SU-DHL-6 (cell line): Measurements from ENCODE around the gene MAP3K7CL.

Experiments
- H2AFZ ChIP-seq: fragments of 200-600 bp; sonication (generic); 2 replicates; pipeline ENCODE4 v1.6.1; 2014; ENCODE audit warnings: low read depth, mild to moderate bottlenecking, moderate library complexity, mixed read lengths, antibody characterized with exemption, low read length; ENCODE audit not compliant: severe bottlenecking
- H3F3A ChIP-seq: fragments of 200-600 bp; shearing (Covaris generic); 2 replicates; pipeline ENCODE4 v1.6.0; 2016; ENCODE audit warnings: antibody characterized with exemption, mild to moderate bottlenecking; ENCODE audit not compliant: insufficient read depth
- H3K27ac ChIP-seq: fragments of 200-600 bp; sonication (generic); 2 replicates; pipeline ENCODE4 v1.5.1; 2016; ENCODE audit warnings: low read depth, mild to moderate bottlenecking, low read length, moderate library complexity, mixed read lengths
- H3K27me3 ChIP-seq: fragments of 200-600 bp; sonication (generic), shearing (Covaris generic); 2 replicates; pipeline ENCODE4 v1.6.0; 2014; ENCODE audit warnings: mild to moderate bottlenecking, low read length
- H3K36me3 ChIP-seq: fragments of 200-600 bp; sonication (generic); 2 replicates; pipeline ENCODE4 v1.6.1; 2014; ENCODE audit warnings: mild to moderate bottlenecking, low read length, mixed read lengths
- H3K4me2 ChIP-seq: fragments of 300-600, 200-600 bp; shearing (Covaris generic), sonication (generic); 2 replicates; pipeline ENCODE4 v1.6.0; 2014; ENCODE audit warnings: low read length, low read depth, mild to moderate bottlenecking; ENCODE audit not compliant: poor library complexity, severe bottlenecking
- H3K4me3 ChIP-seq: fragments of 200-600 bp; sonication (generic); 2 replicates; pipeline ENCODE4 v1.5.1; 2014; ENCODE audit warnings: antibody characterized with exemption, low read length, mild to moderate bottlenecking, mixed read lengths; ENCODE audit not compliant: insufficient read depth, poor library complexity, severe bottlenecking
- H3K79me2 ChIP-seq: fragments of 200-600 bp; sonication (generic); 2 replicates; pipeline ENCODE4 v1.6.1; 2014; ENCODE audit warnings: mild to moderate bottlenecking, low read length, moderate library complexity; ENCODE audit not compliant: insufficient read depth
- H3K9ac ChIP-seq: fragments of 200-600 bp; sonication (generic); 2 replicates; pipeline ENCODE4 v1.7.0; 2014; ENCODE audit warnings: mild to moderate bottlenecking, low read length
- H3K9me2 ChIP-seq: fragments of 200-600 bp; sonication (generic); replicated peaks from 2 replicates; pipeline ENCODE4 v1.6.1; 2014; ENCODE audit warnings: low read length; ENCODE audit not compliant: insufficient read depth
- H3K9me3 ChIP-seq: fragments of 200-600 bp; sonication (generic); 2 replicates; pipeline ENCODE4 v1.6.1; 2014; ENCODE audit warnings: low read length, mixed read lengths; ENCODE audit not compliant: insufficient read depth
- H4K20me1 ChIP-seq: fragments of 200-600 bp; sonication (generic); 2 replicates; pipeline ENCODE4 v1.6.1; 2014; ENCODE audit warnings: low read depth, mild to moderate bottlenecking, antibody characterized with exemption, low read length, moderate library complexity, mixed read lengths
- CTCF ChIP-seq: fragments of 200-600 bp; sonication (generic); IDR thresholded peaks from one replicate; pipeline ENCODE4 v1.5.1; 2017; ENCODE audit warnings: antibody characterized with exemption, mild to moderate bottlenecking, low read length, moderate library complexity; ENCODE audit not compliant: insufficient read depth, poor library complexity, severe bottlenecking
- EZH2phosphoT487 ChIP-seq: fragments of 200-600 bp; sonication (generic), shearing (Covaris generic); conservative IDR thresholded peaks from 2 replicates; pipeline ENCODE4 v1.6.1; 2018; ENCODE audit warnings: mild to moderate bottlenecking, antibody characterized with exemption, low read length, moderate library complexity, mixed read lengths

The MAP3K7CL gene

GRCh38 chr21:29205009-29205408 lies 74.6 kb downstream of the MAP3K7CL start:
- Histone ChIP-seq H3K36me3 (peaks cover 4% of the 10 kb centered on the region; the same call in 1 of the 2 replicates), H3K9me2 (no peaks in the 10 kb centered on the region), H3K27ac (no peak overlapping the region), H3F3A (no peaks in the 10 kb centered on the region), H3K9me3 (peaks cover 4% of the 10 kb centered on the region; the same call in 1 of the 2 replicates), H3K79me2 (no peaks in the 10 kb centered on the region), H3K9ac (no peak overlapping the region), H3K4me2 (no peak overlapping the region), H3K4me3 (no peak overlapping the region), H4K20me1 (no peaks in the 10 kb centered on the region), H3K27me3 (no peaks in the 10 kb centered on the region), H2AFZ (no peak overlapping the region)
- no peak for TF ChIP-seq CTCF
- no peak for TF ChIP-seq EZH2phosphoT487

GRCh38 chr21:29205988-29206387 lies 75.5 kb downstream of the MAP3K7CL start:
- Histone ChIP-seq H4K20me1 (no peaks in the 10 kb centered on the region), H3K79me2 (no peaks in the 10 kb centered on the region), H2AFZ (no peak overlapping the region), H3K27ac (no peak overlapping the region), H3K36me3 (peaks cover 4% of the 10 kb centered on the region; the same call in 1 of the 2 replicates), H3K9me2 (no peaks in the 10 kb centered on the region), H3K9ac (no peak overlapping the region), H3F3A (no peaks in the 10 kb centered on the region), H3K27me3 (no peaks in the 10 kb centered on the region), H3K9me3 (0 out of 2 replicates have a peak, but pooled peaks cover 1% of the 10 kb centered on the region), H3K4me2 (no peak overlapping the region), H3K4me3 (no peak overlapping the region)
- no peak for TF ChIP-seq EZH2phosphoT487
- TF ChIP-seq CTCF, result no peak

- H3K9me3 ChIP-seq, result no peaks in the 10 kb centered on the region
- H3K36me3 ChIP-seq, result 0 out of 2 replicates have a peak, but pooled peaks cover under 1% of the 10 kb centered on the region
- H3K4me2 ChIP-seq, result no peak overlapping the region
- H3K4me3 ChIP-seq, result no peak overlapping the region
- H3F3A ChIP-seq, result no peaks in the 10 kb centered on the region
- no peaks in the 10 kb centered on the region for H3K27me3 ChIP-seq
- H3K9me2 ChIP-seq, result no peaks in the 10 kb centered on the region
- H2AFZ ChIP-seq, result no peak overlapping the region
- H3K9ac ChIP-seq, result no peak overlapping the region
- H3K27ac ChIP-seq, result no peak overlapping the region
- no peak for TF ChIP-seq CTCF
- no peaks in the 10 kb centered on the region for H3K79me2 ChIP-seq
- H4K20me1 ChIP-seq, result no peaks in the 10 kb centered on the region
Measured at GRCh38 chr21:29206445-29206844, 76.0 kb downstream of the MAP3K7CL start.

- TF ChIP-seq CTCF (no peak), EZH2phosphoT487 (no peak)
- H3K27ac ChIP-seq, result no peak overlapping the region
- H3K9me2 ChIP-seq, result no peaks in the 10 kb centered on the region
- no peaks in the 10 kb centered on the region for H3K27me3 ChIP-seq
- no peak overlapping the region for H3K4me3 ChIP-seq
- no peaks in the 10 kb centered on the region for H4K20me1 ChIP-seq
- H3K36me3 ChIP-seq, result no peaks in the 10 kb centered on the region
- no peaks in the 10 kb centered on the region for H3F3A ChIP-seq
- H3K9me3 ChIP-seq, result no peaks in the 10 kb centered on the region
- no peak overlapping the region for H3K4me2 ChIP-seq
- H3K9ac ChIP-seq, result no peak overlapping the region
- no peak overlapping the region for H2AFZ ChIP-seq
- H3K79me2 ChIP-seq, result no peaks in the 10 kb centered on the region
Measured at GRCh38 chr21:29207201-29207600, 76.8 kb downstream of the MAP3K7CL start.
